ENCODE measurements around the gene C17orf100.

- TF ChIP-seq POLR2A (IDR thresholded peaks at IDR 0.05; ENCODE audit: low read length) = no peak
- TF ChIP-seq GATA1 (IDR thresholded peaks at IDR 0.05; ENCODE audit: low read depth, low read length) = no peak
Measured at GRCh38 chr17:6683730-6684459, 32.3 kb downstream of the C17orf100 start.
